HG03460 (cell line): ENCODE data around the gene AGXT.

Experiments used
- ATAC-seq: cut with Tn5 transposase; IDR thresholded peaks from one replicate; pipeline ENCODE4 v1.9.1; 2021; ENCODE audit not compliant: unreplicated experiment

AGXT gene

GRCh38 chr2:240896871-240897692 lies 28.5 kb downstream of the AGXT start:
- no peak for ATAC-seq

- ATAC-seq: no peak
Observed at GRCh38 chr2:240898108-240898730, 29.6 kb downstream of the AGXT start.

DNA sequence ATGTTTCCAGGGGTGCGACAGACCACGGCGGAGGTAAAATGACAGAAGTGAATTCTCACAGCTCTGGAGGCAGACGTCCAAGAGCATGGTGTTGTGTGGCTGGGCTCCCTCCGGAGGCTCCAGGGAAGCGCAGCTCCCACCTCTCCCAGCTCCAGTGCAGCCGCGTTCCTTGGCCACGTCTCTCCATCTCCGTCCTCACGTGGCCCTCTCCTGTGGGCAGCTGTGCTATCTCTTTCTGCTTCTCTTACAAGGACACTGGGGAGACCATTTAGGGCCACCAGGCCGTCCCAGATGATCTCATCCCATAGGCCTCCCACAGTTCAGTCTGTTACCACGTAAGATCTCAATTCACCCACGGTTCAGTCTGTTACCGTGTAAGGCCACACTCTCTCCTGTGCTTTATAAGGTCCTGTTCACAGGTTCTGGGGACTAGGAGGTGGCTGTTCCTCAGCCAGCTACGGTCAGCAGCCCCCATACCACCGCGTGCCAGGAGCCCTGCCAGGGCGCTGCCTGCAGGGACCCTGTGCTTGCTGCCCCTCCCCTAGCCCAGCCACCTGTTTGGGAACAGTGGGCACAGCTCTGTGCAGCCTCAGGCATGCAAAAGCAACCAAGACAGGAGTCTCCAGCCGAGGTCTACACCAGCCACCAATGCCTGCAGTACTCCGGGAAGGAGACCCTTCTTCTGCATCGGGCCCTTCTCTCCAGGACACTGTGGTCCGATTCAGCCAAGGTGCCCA lies 30.3 kb downstream of the AGXT start:
- ATAC-seq: no peak

GRCh38 chr2:240899468-240899865 lies 30.8 kb downstream of the AGXT start:
- ATAC-seq: no peak

- no peak for ATAC-seq
Observed at GRCh38 chr2:240900141-240900860, 31.7 kb downstream of the AGXT start.

- ATAC-seq: no peak
Observed at GRCh38 chr2:240901986-240902614, 33.5 kb downstream of the AGXT start.

DNA sequence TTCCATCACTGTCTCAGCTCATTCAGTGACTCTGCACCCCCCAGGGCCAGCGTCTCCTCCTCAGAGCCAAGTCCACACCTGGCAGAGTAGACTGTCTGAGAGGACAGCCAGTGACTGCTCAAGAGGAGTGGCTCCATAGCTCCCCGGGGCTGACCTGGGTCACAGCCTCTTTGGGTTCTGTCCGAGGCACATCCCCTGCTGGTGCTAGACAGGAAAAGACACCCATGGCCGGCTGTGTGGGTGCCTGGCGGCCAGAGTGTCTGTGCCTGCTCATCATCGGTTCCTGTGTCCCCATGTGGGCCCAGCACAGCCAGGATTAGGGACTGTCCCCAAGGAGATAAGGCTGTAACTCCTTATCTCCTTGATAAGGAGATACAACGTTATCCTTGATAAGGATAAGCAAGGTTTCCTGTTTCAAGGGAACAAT lies 34.0 kb downstream of the AGXT start:
- no peak for ATAC-seq

GRCh38 chr2:240903191-240904060 lies 34.8 kb downstream of the AGXT start:
- no peak for ATAC-seq

- no peak for ATAC-seq
Observed at GRCh38 chr2:240904216-240905175, 35.9 kb downstream of the AGXT start.

DNA sequence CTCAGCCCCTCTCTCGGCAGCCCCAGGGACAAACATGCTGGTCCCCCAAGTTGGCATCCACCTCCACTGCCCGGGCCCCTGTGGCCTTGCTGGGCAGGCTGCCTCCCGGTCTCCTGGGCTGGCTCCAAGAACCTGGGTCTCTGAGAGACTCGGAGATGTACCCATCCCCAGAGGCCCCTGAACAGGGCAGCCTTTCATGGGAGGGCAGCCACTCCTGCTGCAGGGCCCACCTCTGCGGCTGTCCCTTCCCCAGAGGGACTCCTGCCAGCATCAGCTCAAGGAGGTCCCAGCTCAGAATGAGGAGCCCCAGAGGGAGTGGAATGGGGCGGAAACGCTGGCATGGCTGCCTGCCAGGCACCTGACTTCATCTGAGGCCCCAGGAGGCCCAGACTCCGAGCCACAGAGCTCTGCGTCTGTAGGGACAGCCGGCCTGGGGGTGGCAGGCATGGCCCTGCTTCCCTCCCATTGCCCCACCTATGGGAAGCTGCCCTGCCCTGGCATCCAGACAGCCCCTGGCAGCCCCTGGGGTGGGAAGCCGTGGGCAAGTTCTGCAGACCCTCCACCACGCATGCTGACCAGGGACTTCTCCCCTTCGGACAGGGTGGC lies 36.7 kb downstream of the AGXT start:
- no peak for ATAC-seq

DNA sequence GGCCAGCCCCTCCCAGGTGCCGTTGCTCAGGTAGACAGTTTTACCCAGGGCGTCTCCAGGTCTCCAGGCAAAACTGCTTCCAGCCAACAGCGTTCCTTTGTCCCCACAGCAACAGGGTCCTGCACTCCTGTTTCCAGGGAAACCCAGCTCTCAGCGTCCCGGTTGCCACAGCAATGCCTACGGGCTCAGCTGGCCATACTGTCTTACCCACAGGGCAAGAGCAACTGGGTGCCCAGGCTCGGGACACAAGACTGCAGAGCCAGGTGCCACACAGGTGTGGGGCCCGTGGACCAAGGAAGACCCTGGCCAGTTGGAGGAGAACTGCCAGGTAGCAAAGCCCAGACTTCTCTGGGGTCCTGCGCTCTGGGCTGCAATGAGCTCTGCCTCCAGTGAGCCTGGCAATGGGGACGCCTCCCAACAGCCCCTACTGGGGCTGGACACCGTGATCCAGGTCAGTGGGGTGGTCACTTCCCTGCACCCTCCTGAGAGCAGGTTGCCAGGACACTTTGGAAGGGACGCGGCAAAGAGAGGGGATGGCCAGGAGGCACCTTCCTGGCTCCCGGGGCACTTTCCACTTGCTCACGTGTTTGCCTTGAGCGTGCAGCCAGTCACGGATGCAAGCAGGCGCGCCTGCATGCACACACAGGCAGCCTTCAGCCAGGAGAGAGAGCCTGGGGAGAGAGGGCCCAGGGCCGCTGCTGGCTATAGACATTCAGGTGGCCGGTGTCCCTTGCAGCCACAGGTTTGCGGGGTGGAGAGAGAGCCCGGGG lies 37.7 kb downstream of the AGXT start, which contains the start of gene CROCC2:
TSS of gene CROCC2 (plus strand) at position 196 of the 770 bp plus-strand sequence. CDS start at position 374, 178 bp downstream.
- no peak for ATAC-seq

- no peak for ATAC-seq
Observed at GRCh38 chr2:240906911-240907590, 38.4 kb downstream of the AGXT start.

DNA sequence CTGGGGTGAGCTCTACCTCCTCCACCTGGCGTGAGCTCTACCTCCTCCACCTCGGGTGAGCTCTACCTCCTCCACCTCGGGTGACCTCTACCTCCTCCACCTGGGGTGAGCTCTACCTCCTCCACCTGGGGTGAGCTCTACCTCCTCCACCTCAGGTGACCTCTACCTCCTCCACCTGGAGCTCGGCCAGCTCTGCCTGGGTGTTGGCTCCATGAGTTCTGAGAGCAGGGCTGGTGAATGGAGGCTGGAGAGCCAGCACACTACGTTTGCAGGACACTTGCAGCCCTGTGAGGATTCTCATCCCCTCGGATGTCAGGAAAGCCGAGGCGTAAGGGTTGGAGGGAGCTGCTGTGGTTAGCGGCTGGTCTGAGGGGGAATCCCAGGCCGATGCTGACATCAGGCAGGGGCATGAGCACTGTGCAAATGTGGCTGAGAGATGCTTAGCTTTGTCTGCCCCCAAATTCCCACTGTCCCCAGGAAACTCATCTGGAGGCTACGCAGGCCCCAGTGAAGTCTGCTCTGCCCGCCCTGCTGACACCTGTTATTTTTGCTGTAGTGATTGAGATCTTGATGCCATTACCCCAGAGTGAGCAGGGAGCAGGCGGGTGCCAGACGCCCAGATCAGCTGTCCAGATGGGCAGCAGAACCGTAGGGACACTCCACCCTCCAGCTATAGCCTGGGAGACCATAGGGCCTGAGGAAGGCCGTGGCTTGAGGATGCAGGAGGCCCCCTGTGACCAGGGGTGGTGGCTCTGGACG lies 40.8 kb downstream of the AGXT start:
- no peak for ATAC-seq

- ATAC-seq: no peak
Observed at GRCh38 chr2:240911641-240912265, 43.1 kb downstream of the AGXT start.
